HL-60 (cell line): ENCODE data around the gene OSTF1.

Source experiments
- DNase-seq, 2 experiments: peaks; one replicate each; pipeline ENCODE4 v3.0.0-alpha.2; 2010 to 2020; ENCODE audit warnings: low read depth in 1 of 2, low spot score in 1 of 2
- H3K27ac ChIP-seq: fragments of 250-450 bp; sonication (Bioruptor Pico); replicated peaks from 2 replicates; pipeline ENCODE4 v1.5.1; 2020; ENCODE audit warnings: mild to moderate bottlenecking, moderate library complexity
- H3K27me3 ChIP-seq: fragments of 250-450 bp; sonication (Bioruptor Pico); 2 replicates; pipeline ENCODE4 v1.5.1; 2021; ENCODE audit warnings: mild to moderate bottlenecking, moderate library complexity; ENCODE audit not compliant: insufficient read depth, poor library complexity, severe bottlenecking
- H3K4me3 ChIP-seq: replicated peaks from 2 replicates; pipeline ENCODE4 v1.5.1; 2011; ENCODE audit warnings: mild to moderate bottlenecking, control low read depth, low read length; ENCODE audit not compliant: insufficient read depth
- CTCF ChIP-seq: IDR thresholded peaks from one replicate; pipeline ENCODE4 v1.5.1; 2011; ENCODE audit warnings: low read length, control low read depth, inconsistent platforms; ENCODE audit not compliant: insufficient read depth
- GABPA ChIP-seq: IDR thresholded peaks from 2 replicates; pipeline ENCODE4 v1.6.1; 2012; ENCODE audit warnings: low read depth
- POLR2AphosphoS5 ChIP-seq: IDR thresholded peaks from 2 replicates; pipeline ENCODE4 v1.6.1; 2012; ENCODE audit warnings: low read depth
- REST ChIP-seq: IDR thresholded peaks from 2 replicates; pipeline ENCODE4 v1.6.1; 2012; ENCODE audit warnings: low read depth; ENCODE audit not compliant: insufficient replicate concordance
- SPI1 ChIP-seq: IDR thresholded peaks from 2 replicates; pipeline ENCODE4 v1.6.1; 2012; ENCODE audit warnings: low read depth, mild to moderate bottlenecking, borderline replicate concordance

The OSTF1 gene

GRCh38 chr9:75149841-75150241 lies 61.5 kb downstream of the OSTF1 start:
- TF ChIP-seq CTCF = no peak
- no peak for TF ChIP-seq GABPA
- peak; percentile 53; the same call in 1 of the 2 replicates for TF ChIP-seq POLR2AphosphoS5
- TF ChIP-seq REST = peak; percentile 30
- TF ChIP-seq SPI1 = no peak; the same call in 1 of the 2 replicates
- no peak overlapping the region for H3K4me3 ChIP-seq
- H3K27me3 ChIP-seq = no peaks in the 10 kb centered on the region
- DNase-seq = peak; percentile 52 to 78
- H3K27ac ChIP-seq = peak overlapping the region; percentile 82

DNA sequence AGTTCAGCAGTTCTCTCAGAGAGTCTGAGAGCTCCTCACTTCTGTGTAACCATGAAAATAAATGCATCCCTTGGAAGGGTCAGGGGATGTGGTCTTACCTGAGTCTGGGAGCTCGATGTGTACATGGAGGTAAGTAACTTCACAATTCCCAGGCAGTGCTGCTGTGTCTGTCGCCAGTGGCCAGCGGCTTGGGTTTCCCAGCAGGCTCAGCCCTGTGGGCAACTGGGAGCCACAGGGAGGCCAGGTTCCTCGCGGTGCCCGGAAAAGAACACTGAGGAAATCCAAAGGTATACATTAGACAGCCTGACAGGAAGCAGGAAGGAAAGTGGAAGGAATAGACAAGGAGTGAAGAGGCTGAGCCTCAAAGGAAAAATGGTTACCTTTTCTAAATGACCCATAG lies 62.2 kb downstream of the OSTF1 start:
- peak overlapping the region; percentile 5 for H3K4me3 ChIP-seq
- H3K27ac ChIP-seq = peak overlapping the region; percentile 82
- no peak for TF ChIP-seq SPI1
- TF ChIP-seq CTCF = no peak
- no peak; the same call in 1 of the 2 replicates for TF ChIP-seq POLR2AphosphoS5
- no peak for TF ChIP-seq GABPA
- TF ChIP-seq REST = no peak
- peak in 1 of 2 experiments; percentile 4 for DNase-seq
- H3K27me3 ChIP-seq = no peaks in the 10 kb centered on the region

- Histone ChIP-seq H3K27ac (no peak overlapping the region), H3K4me3 (no peak overlapping the region), H3K27me3 (no peaks in the 10 kb centered on the region)
- DNase-seq = no peak
- TF ChIP-seq GABPA (no peak), SPI1 (no peak), CTCF (no peak), REST (no peak), POLR2AphosphoS5 (no peak)
Measured at GRCh38 chr9:75152416-75152815, 64.1 kb downstream of the OSTF1 start.
